ENCODE results near the gene FAM229B. TPM values are rescaled to one million over a fixed set of nuclear protein-coding genes. Genes with fewer than 3 reads are reported as not detected.

The FAM229B gene
- total and polyA plus RNA-seq, 10 donors: 1.9 to 7.9 (median 4.4) TPM

GRCh38 chr6:112038756-112039430, 48.5 kb upstream of the FAM229B start:
- Histone ChIP-seq H3K27ac (no peak overlapping the region), H3K36me3 (no peaks in the 10 kb centered on the region), H3K27me3 (replicated peaks in 1 of 7) (no peaks in the 10 kb centered on the region), H3K4me1 (peaks cover 0 to 9% (median 3%) of the 10 kb centered on the region in 6 donors), H3K4me3 (no peak overlapping the region), H3K9me3 (no peaks in the 10 kb centered on the region)
- DNase-seq: no peak
- intact Hi-C loops (cut with DNase I; ENCODE audit: low total_unique reads): no loop called here
- TF ChIP-seq CTCF (IDR thresholded peaks at IDR 0.05 in 8 of 11, conservative IDR thresholded peaks at IDR 0.05 in 3 of 11) (no peak), POLR2A (IDR thresholded peaks at IDR 0.05) (no peak), POLR2AphosphoS5 (IDR thresholded peaks at IDR 0.05) (no peak)
- WGBS, 5 donors: 91 to 96% (median 94%) methylated on average over 15 of the region's 15 CpGs

- H3K4me3 ChIP-seq: no peak overlapping the region
- 63 to 100% (median 70%) methylated on average over 2 of the region's 2 CpGs for WGBS, 5 donors
Measured at GRCh38 chr6:112039431-112039770, 48.0 kb upstream of the FAM229B start.

DNA sequence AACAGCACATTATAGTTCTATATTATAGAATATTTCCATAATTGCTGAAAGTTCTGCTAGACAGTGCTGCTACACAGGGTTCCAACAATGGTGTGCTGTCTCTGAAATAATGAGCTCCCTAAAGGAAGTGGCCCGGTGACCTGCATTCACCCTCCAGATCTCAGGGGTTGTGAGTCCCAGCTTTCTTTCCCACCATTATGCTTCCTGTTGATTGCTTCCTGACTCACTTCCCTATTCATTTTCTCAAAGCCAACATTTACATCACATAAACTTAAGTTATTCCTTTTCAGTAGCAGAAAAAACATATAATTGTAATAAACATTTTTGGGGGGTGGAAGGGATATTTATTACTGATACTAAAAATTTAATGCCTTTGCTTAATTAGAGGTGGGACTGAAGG, 46.4 kb upstream of the FAM229B start:
- H3K36me3 ChIP-seq: no peaks in the 10 kb centered on the region
- peaks cover 0 to 13% (median 3%) of the 10 kb centered on the region in 6 donors for H3K4me1 ChIP-seq
- TF ChIP-seq POLR2AphosphoS5 (IDR thresholded peaks at IDR 0.05) (no peak), POLR2A (IDR thresholded peaks at IDR 0.05) (no peak)
- no peak overlapping the region for H3K4me3 ChIP-seq
- no peaks in the 10 kb centered on the region for H3K9me3 ChIP-seq
- no peaks in the 10 kb centered on the region for H3K27me3 ChIP-seq (replicated peaks in 1 of 7)
- no peak for DNase-seq
- no peak overlapping the region for H3K27ac ChIP-seq
- intact Hi-C loops (cut with DNase I; ENCODE audit: low total_unique reads): loop anchor here (5.0 to 10.0 kb wide), 2 partner anchors 329 to 776 kb away; no protein-coding TSS in a partner anchor
- WGBS, 5 donors: 19 to 55% (median 41%) methylated on average over 1 of the region's 1 CpG

More at GRCh38 chr6:112039431-112039770, 48.0 kb upstream of the FAM229B start:
- Histone ChIP-seq H3K27me3 (replicated peaks in 1 of 7) (no peaks in the 10 kb centered on the region), H3K9me3 (no peaks in the 10 kb centered on the region), H3K4me1 (peaks cover 0 to 13% (median 3%) of the 10 kb centered on the region in 6 donors), H3K36me3 (no peaks in the 10 kb centered on the region), H3K27ac (no peak overlapping the region)
- TF ChIP-seq POLR2AphosphoS5 (IDR thresholded peaks at IDR 0.05) (no peak), CTCF (IDR thresholded peaks at IDR 0.05 in 8 of 11, conservative IDR thresholded peaks at IDR 0.05 in 3 of 11) (no peak), POLR2A (IDR thresholded peaks at IDR 0.05) (no peak)
- no peak for DNase-seq
- intact Hi-C loops (cut with DNase I; ENCODE audit: low total_unique reads): no loop called here

- Histone ChIP-seq H3K27me3 (replicated peaks in 1 of 7) (no peaks in the 10 kb centered on the region), H3K9me3 (no peaks in the 10 kb centered on the region), H3K4me1 (peaks cover 0 to 13% (median 3%) of the 10 kb centered on the region in 6 donors), H3K36me3 (no peaks in the 10 kb centered on the region), H3K27ac (no peak overlapping the region), H3K4me3 (no peak overlapping the region)
- 63 to 86% (median 77%) methylated on average over 2 to 3 of the region's 3 CpGs for WGBS, 5 donors
- intact Hi-C loops (cut with DNase I; ENCODE audit: low total_unique reads): loop anchor here (5.0 to 10.0 kb wide), 2 partner anchors 329 to 777 kb away; no protein-coding TSS in a partner anchor
- no peak for DNase-seq
- TF ChIP-seq POLR2AphosphoS5 (IDR thresholded peaks at IDR 0.05) (no peak), CTCF (IDR thresholded peaks at IDR 0.05 in 8 of 11, conservative IDR thresholded peaks at IDR 0.05 in 3 of 11) (no peak), POLR2A (IDR thresholded peaks at IDR 0.05) (no peak)
Measured at GRCh38 chr6:112041535-112041934, 45.9 kb upstream of the FAM229B start.

Data from spleen (tissue), 11 donors.